Caki2 (cell line): Measurements from ENCODE around the gene DAB2IP. TPM values are rescaled to one million over a fixed set of nuclear protein-coding genes. Genes with fewer than 3 reads are reported as not detected.

Experiments
- DNase-seq: peaks from one replicate; pipeline ENCODE4 v3.0.0-alpha.2; 2015; ENCODE audit warnings: low read depth
- in situ Hi-C: cut with HindIII; loops from 2 replicates; pipeline ENCODE4 v1.10.0; 2016; ENCODE audit warnings: low sequenced_read_pairs, low pct_unique_long_range_greater_than_20kb, mixed read lengths
- total RNA-seq: library from RNA; depleted of rRNA; stranded (reverse); fragments of >200 nt; shearing (Covaris generic); gene quantifications from 2 replicates; pipeline ENCODE4 v1.2.3, GENCODE V29; 2014; ENCODE audit warnings: low replicate concordance

The DAB2IP gene
- total RNA-seq, 1 experiment from 2014 or later, result 0.84 TPM

GRCh38 chr9:121689461-121690157 lies 38.2 kb downstream of the DAB2IP start:
- in situ Hi-C loops, result loop anchor here (10.0 kb wide), 1 partner anchor 305 kb away; no protein-coding TSS in a partner anchor
- DNase-seq, result no peak

DNA sequence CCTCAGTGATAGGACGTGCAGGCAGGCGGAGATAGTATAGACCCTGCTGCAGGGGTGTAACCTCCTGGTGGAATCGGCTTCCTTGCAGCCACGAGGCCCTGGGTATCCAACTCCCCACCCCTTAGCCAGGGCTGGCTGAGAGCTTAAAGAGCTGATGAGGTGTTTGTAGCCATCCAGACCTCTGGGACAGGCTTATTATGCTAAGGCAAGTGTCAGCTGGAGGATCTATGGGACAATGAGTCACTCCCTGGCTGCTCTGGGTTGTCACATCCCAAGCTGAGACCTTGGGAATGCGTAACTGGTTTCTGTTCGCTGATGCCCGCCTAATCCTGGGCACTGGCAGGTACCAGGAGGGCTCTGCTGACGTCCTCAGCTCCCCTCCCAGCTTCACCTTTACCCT lies 38.9 kb downstream of the DAB2IP start:
- in situ Hi-C loops, result loop anchor here (10.0 kb wide), 1 partner anchor 304 kb away; no protein-coding TSS in a partner anchor
- peak; percentile 28 for DNase-seq

GRCh38 chr9:121690766-121691165 lies 39.3 kb downstream of the DAB2IP start:
- no peak for DNase-seq
- in situ Hi-C loops, result loop anchor here (10.0 kb wide), 1 partner anchor 304 kb away; no protein-coding TSS in a partner anchor

- in situ Hi-C loops, result loop anchor here (10.0 kb wide), 1 partner anchor 303 kb away; no protein-coding TSS in a partner anchor
- DNase-seq, result no peak
Measured at GRCh38 chr9:121691890-121692289, 40.5 kb downstream of the DAB2IP start.

GRCh38 chr9:121692606-121693387 lies 41.4 kb downstream of the DAB2IP start:
- in situ Hi-C loops, result loop anchor here (10.0 kb wide), 1 partner anchor 302 kb away; no protein-coding TSS in a partner anchor
- DNase-seq, result peak; percentile 73

DNA sequence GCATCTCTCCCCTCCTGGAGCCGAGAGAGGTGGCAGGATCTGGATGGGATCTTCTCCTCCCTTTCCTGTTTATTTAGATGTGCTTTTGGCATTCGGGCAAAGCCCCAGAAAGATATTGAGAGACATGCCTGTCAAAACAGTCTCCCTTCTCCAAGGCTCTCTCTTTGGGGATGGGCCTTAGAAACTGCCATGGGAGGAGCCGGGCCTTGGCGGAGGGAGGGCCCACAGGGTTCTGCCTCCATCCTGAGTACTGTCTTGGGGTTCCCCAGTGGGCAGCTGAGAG lies 41.9 kb downstream of the DAB2IP start:
- in situ Hi-C loops, result loop anchor here (10.0 kb wide), 1 partner anchor 301 kb away; no protein-coding TSS in a partner anchor
- no peak for DNase-seq

DNA sequence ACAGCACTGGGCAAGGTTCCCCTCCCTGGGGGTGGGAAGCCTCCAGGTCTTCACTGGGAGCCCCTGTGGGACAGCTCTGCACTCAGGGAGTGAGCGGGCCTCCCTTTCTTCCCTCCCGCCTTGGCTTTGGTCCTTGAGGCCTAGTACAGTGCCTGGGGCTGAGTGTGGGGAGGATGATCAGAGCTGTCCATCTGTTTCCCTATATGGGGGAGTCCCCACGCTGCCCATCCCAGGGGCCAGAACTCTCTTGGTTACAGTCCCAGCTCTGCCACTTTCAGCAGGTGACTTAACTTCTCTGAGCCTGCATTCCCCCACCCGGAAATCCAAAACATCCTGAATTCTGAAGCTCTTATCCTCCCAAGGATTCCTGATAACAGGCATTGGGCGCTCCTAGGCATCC lies 42.6 kb downstream of the DAB2IP start:
- in situ Hi-C loops, result loop anchor here (10.0 kb wide), 1 partner anchor 301 kb away; no protein-coding TSS in a partner anchor
- no peak for DNase-seq

- in situ Hi-C loops, result loop anchor here (10.0 kb wide), 1 partner anchor 300 kb away; no protein-coding TSS in a partner anchor
- DNase-seq, result no peak
Measured at GRCh38 chr9:121694600-121694999, 43.2 kb downstream of the DAB2IP start.

DNA sequence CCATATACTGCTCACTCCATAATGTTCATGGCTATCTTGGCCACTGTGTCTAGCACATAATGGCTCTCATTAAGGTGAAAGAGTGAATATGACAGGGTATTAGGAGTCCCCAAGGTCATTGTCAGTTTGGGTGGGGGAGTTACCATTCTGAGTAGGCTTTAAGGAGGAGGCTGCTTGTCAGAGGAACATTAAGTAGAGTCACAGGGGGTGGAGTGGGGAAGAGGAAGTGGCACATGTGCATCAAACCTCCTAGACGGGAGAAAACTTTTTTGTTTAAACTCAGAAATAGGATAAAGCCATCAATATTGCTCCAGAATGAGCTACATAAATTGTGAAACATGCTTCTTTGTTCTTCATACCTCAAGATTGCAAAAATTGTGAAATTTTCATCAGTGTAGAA lies 45.5 kb downstream of the DAB2IP start:
- in situ Hi-C loops, result loop anchor here (10.0 kb wide), 1 partner anchor 298 kb away; no protein-coding TSS in a partner anchor
- DNase-seq, result no peak

- no peak for DNase-seq
- in situ Hi-C loops, result loop anchor here (10.0 kb wide), 1 partner anchor 296 kb away; no protein-coding TSS in a partner anchor
Measured at GRCh38 chr9:121698627-121699570, 47.5 kb downstream of the DAB2IP start.

GRCh38 chr9:121699571-121700164 lies 48.2 kb downstream of the DAB2IP start:
- in situ Hi-C loops, result loop anchor here (10.0 kb wide), 1 partner anchor 295 kb away; no protein-coding TSS in a partner anchor
- no peak for DNase-seq

GRCh38 chr9:121700165-121700831 lies 48.9 kb downstream of the DAB2IP start:
- in situ Hi-C loops, result no loop called here
- DNase-seq, result no peak

DNA sequence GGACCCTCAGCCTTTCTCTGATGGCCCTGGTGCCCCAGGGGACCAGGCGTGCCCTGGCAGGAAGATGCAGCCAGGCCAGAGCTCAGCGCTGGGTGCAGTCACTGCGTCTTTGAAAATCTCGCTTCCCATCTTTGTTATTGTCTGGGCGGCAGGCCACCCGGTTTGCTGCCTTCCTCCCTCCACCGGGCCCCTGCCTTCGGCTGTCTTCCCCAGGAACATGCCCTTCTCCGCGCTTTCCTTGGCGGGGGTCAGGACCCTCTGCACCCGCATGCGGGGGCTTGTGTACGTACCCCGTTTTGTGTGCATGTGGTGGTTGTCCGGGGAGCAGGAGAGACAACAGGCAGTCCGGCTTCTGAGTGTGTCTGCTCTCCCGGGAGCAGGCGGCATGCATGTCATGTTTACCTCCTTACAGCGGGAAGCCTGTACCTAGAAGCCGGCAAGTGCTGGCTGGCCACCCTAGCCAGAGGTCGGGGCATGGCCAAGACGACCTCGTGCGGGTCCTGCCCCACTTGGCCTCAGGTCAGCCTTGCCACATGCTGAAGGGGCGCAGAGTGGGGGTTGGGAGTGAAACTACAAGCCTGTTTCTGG lies 49.5 kb downstream of the DAB2IP start:
- in situ Hi-C loops, result no loop called here
- DNase-seq, result no peak

- in situ Hi-C loops, result no loop called here
- DNase-seq, result no peak
Measured at GRCh38 chr9:121701736-121702261, 50.4 kb downstream of the DAB2IP start.

- in situ Hi-C loops, result no loop called here
- DNase-seq, result no peak
Measured at GRCh38 chr9:121703014-121703734, 51.7 kb downstream of the DAB2IP start.

DNA sequence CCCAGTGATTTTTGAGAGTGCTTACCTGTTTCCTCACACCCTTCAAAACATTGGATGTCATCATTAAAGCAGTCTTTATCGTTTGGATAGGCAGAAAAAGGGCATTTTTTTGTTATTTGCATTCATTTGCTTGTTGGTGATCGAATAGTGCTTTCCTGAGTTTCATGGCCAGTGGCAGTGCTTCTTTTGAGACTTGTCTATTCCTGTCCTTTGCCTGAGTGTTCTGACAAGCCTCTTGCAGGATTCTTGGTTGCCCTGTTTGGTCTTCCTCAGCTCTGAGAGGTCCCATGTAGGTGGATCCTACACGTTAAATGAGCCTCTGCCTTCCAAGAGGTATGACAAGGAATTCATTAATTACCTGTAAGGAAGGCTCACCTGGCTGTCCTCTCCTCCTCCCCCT lies 52.8 kb downstream of the DAB2IP start:
- DNase-seq, result no peak
- in situ Hi-C loops, result no loop called here
